CD8-positive, alpha-beta memory T cell (primary cell): ENCODE data around the gene PEX7. TPM values are rescaled to one million over a fixed set of nuclear protein-coding genes. Genes with fewer than 3 reads are reported as not detected.
"Not testable (repeated sequence)": the region's sequence is repeated elsewhere in the genome, so short reads cannot be mapped to it uniquely, and the experiment has no call there.

ENCODE experiments used
- CTCF ChIA-PET: fragments of 350-600 bp; sonication (Branson Sonifier 250); formaldehyde crosslinking; loops from one replicate; lab custom pipeline; 2021; ENCODE audit warnings: antibody characterized with exemption; lab: Charles Lee
- POLR2A ChIA-PET: fragments of 350-600 bp; sonication (Branson Sonifier 250); formaldehyde crosslinking; loops from one replicate; lab custom pipeline; 2021; ENCODE audit warnings: antibody characterized with exemption; lab: Charles Lee
- DNase-seq, 5 donors: peaks; one replicate each; pipeline versions ENCODE4 v3.0.0 to v3.0.0-alpha.2; 2020 to 2022; ENCODE audit warnings: mixed read lengths in 1 of 5
- H3K27ac ChIP-seq: one replicate; pipeline ENCODE4 v1.7.0; 2013; ENCODE audit warnings: low read depth, mild to moderate bottlenecking, low read length, moderate library complexity
- H3K27me3 ChIP-seq: 2 replicates; pipeline ENCODE4 v1.7.0; 2013; ENCODE audit warnings: low read length, mild to moderate bottlenecking; ENCODE audit not compliant: insufficient read depth, poor library complexity, severe bottlenecking
- H3K36me3 ChIP-seq: 2 replicates; pipeline ENCODE4 v1.7.0; 2013; ENCODE audit warnings: mild to moderate bottlenecking, low read length, moderate library complexity; ENCODE audit not compliant: insufficient read depth
- H3K4me1 ChIP-seq: 2 replicates; pipeline ENCODE4 v1.7.0; 2013; ENCODE audit warnings: mild to moderate bottlenecking, low read length, moderate library complexity; ENCODE audit not compliant: insufficient read depth
- H3K4me3 ChIP-seq: 2 replicates; pipeline ENCODE4 v1.7.0; 2013; ENCODE audit warnings: mild to moderate bottlenecking, low read length
- H3K9me3 ChIP-seq: 2 replicates; pipeline ENCODE4 v1.7.0; 2013; ENCODE audit warnings: mild to moderate bottlenecking, low read length
- H3K27ac Mint-ChIP-seq, 8 donors: one replicate each; pipeline ENCODE4 v1.8.0; 2020 to 2021; ENCODE audit warnings: mixed read lengths in 8 of 8, mild to moderate bottlenecking in 6 of 8, inconsistent platforms in 3 of 8, moderate library complexity in 3 of 8
- H3K27me3 Mint-ChIP-seq, 2 donors: one replicate each; pipeline ENCODE4 v1.8.0; 2020 to 2021; ENCODE audit warnings: mixed read lengths in 2 of 2, mild to moderate bottlenecking in 1 of 2, moderate library complexity in 1 of 2
- H3K36me3 Mint-ChIP-seq, 3 donors: one replicate each; pipeline ENCODE4 v1.8.0; 2020 to 2021; ENCODE audit warnings: mixed read lengths in 3 of 3, inconsistent platforms in 1 of 3, mild to moderate bottlenecking in 1 of 3
- H3K4me1 Mint-ChIP-seq, 3 donors: one replicate each; pipeline ENCODE4 v1.8.0; 2020 to 2021; ENCODE audit warnings: mixed read lengths in 3 of 3, inconsistent platforms in 1 of 3, mild to moderate bottlenecking in 1 of 3
- H3K4me3 Mint-ChIP-seq, 7 donors: one replicate each; pipeline ENCODE4 v1.8.0; 2020 to 2021; ENCODE audit warnings: mixed read lengths in 7 of 7, mild to moderate bottlenecking in 6 of 7, moderate library complexity in 4 of 7, inconsistent platforms in 2 of 7
- H3K9me3 Mint-ChIP-seq, 5 donors: one replicate each; pipeline ENCODE4 v1.8.0; 2020 to 2022; ENCODE audit warnings: mixed read lengths in 5 of 5, mild to moderate bottlenecking in 3 of 5, moderate library complexity in 2 of 5, inconsistent platforms in 1 of 5
- polyA plus RNA-seq: library from polyadenylated mRNA; unstranded; fragments of 300-500 nt; fragmentation: Illumina TruSeq; gene quantifications from one replicate; pipeline ENCODE4 v1.2.3, GENCODE V29; 2021
- total RNA-seq, 2 experiments: library from RNA; stranded (reverse); gene quantifications; one replicate each; pipeline ENCODE4 v1.2.3, GENCODE V29; 2021

Gene PEX7
- total and polyA plus RNA-seq, 3 experiments from 2014 or later, result 4.8 to 5.5 (median 4.9) TPM

GRCh38 chr6:136823128-136823660, 802 bp downstream of the PEX7 start:
- H3K36me3 Mint-ChIP-seq, result peaks cover 6 to 32% (median 19%) of the 10 kb centered on the region in 3 donors
- H3K4me1 Mint-ChIP-seq, result peaks cover 26 to 43% (median 43%) of the 10 kb centered on the region in 3 donors
- Histone ChIP-seq H3K4me3 (peak overlapping the region; percentile 83), H3K27me3 (no peaks in the 10 kb centered on the region), H3K4me1 (peaks cover 19% of the 10 kb centered on the region), H3K9me3 (no peaks in the 10 kb centered on the region), H3K27ac (peak overlapping the region; percentile 83), H3K36me3 (no peaks in the 10 kb centered on the region)
- H3K4me3 Mint-ChIP-seq, result peak overlapping the region; percentile 89 to 98 (median 94)
- ChIA-PET POLR2A (interaction anchor here (0.6 to 1.8 kb wide), 5 partner anchors 31 to 1325 kb away, joined by 3 to 21 read pairs (median 3); partner anchors contain the start of genes AHI1 and MAP3K5), CTCF (interaction anchor here (0.7 to 1.7 kb wide), 8 partner anchors 13 to 213 kb away, joined by 3 to 7 read pairs (median 3); partner anchors contain the start of gene MAP3K5)
- no peaks in the 10 kb centered on the region for H3K9me3 Mint-ChIP-seq
- H3K27ac Mint-ChIP-seq, result peak overlapping the region; percentile 76 to 91 (median 87)
- peaks cover 3 to 8% of the 10 kb centered on the region in 2 donors for H3K27me3 Mint-ChIP-seq
- peak in 3 of 5 donors; percentile 2 to 52 (median 4) for DNase-seq

- peak overlapping the region in 1 of 8 donors; percentile 22 for H3K27ac Mint-ChIP-seq
- H3K4me3 Mint-ChIP-seq, result peak overlapping the region in 1 of 7 donors; percentile 60
- H3K27me3 Mint-ChIP-seq, result no peaks in the 10 kb centered on the region
- Histone ChIP-seq H3K36me3 (peaks cover 3% of the 10 kb centered on the region), H3K4me1 (peaks cover 18% of the 10 kb centered on the region), H3K27ac (no peak overlapping the region), H3K4me3 (no peak overlapping the region), H3K9me3 (no peaks in the 10 kb centered on the region), H3K27me3 (no peaks in the 10 kb centered on the region)
- POLR2A ChIA-PET, result no interaction called here
- H3K36me3 Mint-ChIP-seq, result peaks cover 17 to 56% (median 29%) of the 10 kb centered on the region in 3 donors
- DNase-seq, result no peak
- H3K9me3 Mint-ChIP-seq, result peaks cover 0 to 6% (median 4%) of the 10 kb centered on the region in 5 donors
- CTCF ChIA-PET, result interaction anchor here (0.9 to 1.0 kb wide), 2 partner anchors 19 to 34 kb away, joined by 3 to 5 read pairs; partner anchors contain the start of gene MAP3K5
- peaks cover 26 to 43% (median 41%) of the 10 kb centered on the region in 3 donors for H3K4me1 Mint-ChIP-seq
Measured at GRCh38 chr6:136826216-136826615, 3.8 kb downstream of the PEX7 start.

GRCh38 chr6:136831873-136832562, 9.6 kb downstream of the PEX7 start:
- Histone ChIP-seq H3K36me3 (peaks cover 3% of the 10 kb centered on the region), H3K27ac (no peak overlapping the region), H3K9me3 (peaks cover 8% of the 10 kb centered on the region), H3K4me1 (no peaks in the 10 kb centered on the region), H3K27me3 (no peaks in the 10 kb centered on the region), H3K4me3 (no peak overlapping the region)
- Mint-ChIP-seq H3K27ac (no peak overlapping the region), H3K4me1 (peaks cover under 1 to 4% (median under 1%) of the 10 kb centered on the region in 3 donors), H3K4me3 (no peak overlapping the region), H3K9me3 (peaks cover 10 to 21% (median 20%) of the 10 kb centered on the region in 5 donors), H3K27me3 (no peaks in the 10 kb centered on the region), H3K36me3 (peaks cover 28 to 62% (median 38%) of the 10 kb centered on the region in 3 donors)
- no peak for DNase-seq
- CTCF ChIA-PET, result no interaction called here
- POLR2A ChIA-PET, result no interaction called here

- no peaks in the 10 kb centered on the region for H3K4me1 Mint-ChIP-seq
- no peak overlapping the region for H3K4me3 Mint-ChIP-seq
- H3K4me3 ChIP-seq, result no peak overlapping the region
- H3K27me3 Mint-ChIP-seq, result no peaks in the 10 kb centered on the region
- H3K9me3 Mint-ChIP-seq, result no peaks in the 10 kb centered on the region
- H3K27me3 ChIP-seq, result no peaks in the 10 kb centered on the region
- no peaks in the 10 kb centered on the region for H3K9me3 ChIP-seq
- ChIA-PET POLR2A (no interaction called here), CTCF (no interaction called here)
- H3K4me1 ChIP-seq, result no peaks in the 10 kb centered on the region
- DNase-seq, result no peak
- no peaks in the 10 kb centered on the region for H3K36me3 ChIP-seq
- peak overlapping the region in 1 of 8 donors; percentile 65 for H3K27ac Mint-ChIP-seq
- H3K27ac ChIP-seq, result no peak overlapping the region
- H3K36me3 Mint-ChIP-seq, result peaks cover 0 to 16% (median 4%) of the 10 kb centered on the region in 3 donors
Measured at GRCh38 chr6:136840276-136841001, 18.0 kb downstream of the PEX7 start.

- CTCF ChIA-PET, result interaction anchor here (1.0 to 1.7 kb wide), 3 partner anchors 18 to 199 kb away, joined by 3 to 4 read pairs (median 3); partner anchors contain the start of gene MAP3K5
Measured at GRCh38 chr6:136843210-136843609, 20.8 kb downstream of the PEX7 start.

GRCh38 chr6:136846046-136846445, 23.7 kb downstream of the PEX7 start:
- no peaks in the 10 kb centered on the region for H3K9me3 ChIP-seq
- ChIA-PET POLR2A (no interaction called here), CTCF (interaction anchor here (0.6 to 1.0 kb wide), 2 partner anchors 10 to 21 kb away, joined by 3 to 4 read pairs; no protein-coding TSS in a partner anchor)
- H3K27ac ChIP-seq, result no peak overlapping the region
- no peaks in the 10 kb centered on the region for H3K27me3 Mint-ChIP-seq
- no peaks in the 10 kb centered on the region for H3K27me3 ChIP-seq
- H3K36me3 ChIP-seq, result no peaks in the 10 kb centered on the region
- H3K4me3 Mint-ChIP-seq, result no peak overlapping the region
- no peak overlapping the region for H3K27ac Mint-ChIP-seq
- no peaks in the 10 kb centered on the region for H3K4me1 ChIP-seq
- no peak overlapping the region for H3K4me3 ChIP-seq
- DNase-seq, result peak in 3 of 5 donors; percentile 2 to 20 (median 13)
- peaks cover 0 to 5% (median 4%) of the 10 kb centered on the region in 5 donors for H3K9me3 Mint-ChIP-seq
- peaks cover 25 to 45% (median 25%) of the 10 kb centered on the region in 3 donors for H3K36me3 Mint-ChIP-seq
- H3K4me1 Mint-ChIP-seq, result peaks cover 0 to 8% (median 5%) of the 10 kb centered on the region in 3 donors

More at GRCh38 chr6:136843210-136843609, 20.8 kb downstream of the PEX7 start:
- no peaks in the 10 kb centered on the region for H3K9me3 Mint-ChIP-seq
- POLR2A ChIA-PET, result no interaction called here
- Histone ChIP-seq H3K4me3 (no peak overlapping the region), H3K27ac (no peak overlapping the region), H3K4me1 (no peaks in the 10 kb centered on the region), H3K36me3 (no peaks in the 10 kb centered on the region), H3K27me3 (no peaks in the 10 kb centered on the region), H3K9me3 (no peaks in the 10 kb centered on the region)
- no peak overlapping the region for H3K4me3 Mint-ChIP-seq
- no peak for DNase-seq
- H3K27ac Mint-ChIP-seq, result peak overlapping the region in 2 of 8 donors; percentile 24 to 28
- peaks cover 0 to 3% (median 3%) of the 10 kb centered on the region in 3 donors for H3K4me1 Mint-ChIP-seq
- peaks cover 7 to 26% (median 8%) of the 10 kb centered on the region in 3 donors for H3K36me3 Mint-ChIP-seq
- no peaks in the 10 kb centered on the region for H3K27me3 Mint-ChIP-seq

GRCh38 chr6:136846477-136846876, 24.1 kb downstream of the PEX7 start:
- DNase-seq, H3K27ac Mint-ChIP-seq, H3K4me1 Mint-ChIP-seq, H3K4me3 ChIP-seq, H3K4me1 ChIP-seq, H3K36me3 ChIP-seq, POLR2A ChIA-PET, H3K9me3 ChIP-seq, H3K9me3 Mint-ChIP-seq, H3K27ac ChIP-seq, H3K4me3 Mint-ChIP-seq, H3K27me3 ChIP-seq, H3K27me3 Mint-ChIP-seq: not testable (repeated sequence)
- CTCF ChIA-PET, result interaction anchor here (0.6 kb wide), 1 partner anchor 10 kb away, joined by 3 read pairs; no protein-coding TSS in a partner anchor
- peaks cover 23 to 42% (median 25%) of the 10 kb centered on the region in 3 donors for H3K36me3 Mint-ChIP-seq
